Skeletal muscle tissue (tissue), 4 donors: ENCODE results near the gene SNX9. TPM values are rescaled to one million over a fixed set of nuclear protein-coding genes. Genes with fewer than 3 reads are reported as not detected.
"Not testable (repeated sequence)": the region's sequence is repeated elsewhere in the genome, so short reads cannot be mapped to it uniquely, and the experiment has no call there.

ENCODE experiments used
- H3K27ac ChIP-seq: one replicate; pipeline ENCODE4 v1.7.0; 2013; ENCODE audit warnings: mild to moderate bottlenecking, low read depth, low read length, inconsistent platforms
- H3K27me3 ChIP-seq, 3 donors: one replicate each; pipeline ENCODE4 v1.7.0; 2013; ENCODE audit warnings: low read length in 3 of 3; ENCODE audit not compliant: control insufficient read depth in 3 of 3, insufficient read depth in 3 of 3
- H3K36me3 ChIP-seq, 3 donors: one replicate each; pipeline ENCODE4 v1.7.0; 2013; ENCODE audit warnings: low read length in 3 of 3; ENCODE audit not compliant: control insufficient read depth in 3 of 3, insufficient read depth in 3 of 3
- H3K4me1 ChIP-seq, 3 donors: one replicate each; pipeline ENCODE4 v1.7.0; 2013; ENCODE audit warnings: low read length in 3 of 3, mild to moderate bottlenecking in 3 of 3; ENCODE audit not compliant: control insufficient read depth in 3 of 3, insufficient read depth in 3 of 3
- H3K4me3 ChIP-seq, 3 donors: one replicate each; pipeline ENCODE4 v1.7.0; 2013; ENCODE audit warnings: low read length in 3 of 3
- H3K9ac ChIP-seq, 3 donors: one replicate each; pipeline ENCODE4 v1.7.0; 2013; ENCODE audit warnings: low read length in 3 of 3, mild to moderate bottlenecking in 3 of 3, moderate library complexity in 2 of 3, low read depth in 1 of 3
- H3K9me3 ChIP-seq, 3 donors: one replicate each; pipeline ENCODE4 v1.7.0; 2013; ENCODE audit warnings: low read length in 3 of 3; ENCODE audit not compliant: control insufficient read depth in 3 of 3
- total RNA-seq: library from RNA; depleted of rRNA; stranded (reverse); fragments of >200 nt; gene quantifications from one replicate; pipeline ENCODE4 v1.2.3, GENCODE V29; 2014
- donor health status: Osteomylitis.

SNX9 gene
- total RNA-seq, 1 donor from 2014 or later, result 19.3 TPM

GRCh38 chr6:157841211-157841840 is 18.3 kb downstream of the SNX9 start:
- peaks cover 10 to 25% (median 22%) of the 10 kb centered on the region in 3 donors for H3K4me1 ChIP-seq

GRCh38 chr6:157842212-157842611 is 19.2 kb downstream of the SNX9 start:
- no peak overlapping the region for H3K27ac ChIP-seq
- H3K9ac ChIP-seq, result no peak overlapping the region
- H3K9me3 ChIP-seq, result no peaks in the 10 kb centered on the region
- H3K36me3 ChIP-seq, result no peaks in the 10 kb centered on the region
- H3K27me3 ChIP-seq, result no peaks in the 10 kb centered on the region
- H3K4me3 ChIP-seq, result no peak overlapping the region
- H3K4me1 ChIP-seq, result peaks cover 8 to 28% (median 22%) of the 10 kb centered on the region in 3 donors

More at GRCh38 chr6:157841211-157841840, 18.3 kb downstream of the SNX9 start:
- H3K36me3 ChIP-seq, result no peaks in the 10 kb centered on the region
- peak overlapping the region in 1 of 3 donors; percentile 28 for H3K9ac ChIP-seq
- H3K9me3 ChIP-seq, result no peaks in the 10 kb centered on the region
- no peak overlapping the region for H3K27ac ChIP-seq
- no peak overlapping the region for H3K4me3 ChIP-seq
- H3K27me3 ChIP-seq, result no peaks in the 10 kb centered on the region

- not testable (repeated sequence) for H3K9me3 ChIP-seq, H3K27ac ChIP-seq, H3K9ac ChIP-seq, H3K36me3 ChIP-seq, H3K4me3 ChIP-seq, H3K27me3 ChIP-seq
- peaks cover 23 to 33% (median 24%) of the 10 kb centered on the region in 3 donors for H3K4me1 ChIP-seq
These were observed 21.1 kb downstream of the SNX9 start for GRCh38 chr6:157844196-157844595.

- no peaks in the 10 kb centered on the region for H3K27me3 ChIP-seq
- no peaks in the 10 kb centered on the region for H3K36me3 ChIP-seq
- no peak overlapping the region for H3K9ac ChIP-seq
- no peaks in the 10 kb centered on the region for H3K9me3 ChIP-seq
- H3K4me1 ChIP-seq, result peaks cover 22 to 47% (median 31%) of the 10 kb centered on the region in 3 donors
- no peak overlapping the region for H3K4me3 ChIP-seq
- no peak overlapping the region for H3K27ac ChIP-seq
These were observed 22.6 kb downstream of the SNX9 start for GRCh38 chr6:157845493-157846259.

- no peaks in the 10 kb centered on the region for H3K9me3 ChIP-seq
- H3K27me3 ChIP-seq, result no peaks in the 10 kb centered on the region
- H3K4me1 ChIP-seq, result peaks cover 12 to 39% (median 27%) of the 10 kb centered on the region in 3 donors
- no peak overlapping the region for H3K9ac ChIP-seq
- no peak overlapping the region for H3K27ac ChIP-seq
- no peaks in the 10 kb centered on the region for H3K36me3 ChIP-seq
- H3K4me3 ChIP-seq, result no peak overlapping the region
These were observed 24.8 kb downstream of the SNX9 start for GRCh38 chr6:157847846-157848245.

GRCh38 chr6:157848693-157849092 is 25.6 kb downstream of the SNX9 start:
- H3K4me1 ChIP-seq, result peaks cover 12 to 37% (median 27%) of the 10 kb centered on the region in 3 donors
- no peaks in the 10 kb centered on the region for H3K27me3 ChIP-seq
- no peaks in the 10 kb centered on the region for H3K9me3 ChIP-seq
- no peak overlapping the region for H3K4me3 ChIP-seq
- no peak overlapping the region for H3K27ac ChIP-seq
- H3K36me3 ChIP-seq, result no peaks in the 10 kb centered on the region
- no peak overlapping the region for H3K9ac ChIP-seq

- H3K27ac ChIP-seq, result no peak overlapping the region
- H3K9me3 ChIP-seq, result no peaks in the 10 kb centered on the region
- peaks cover 12 to 37% (median 27%) of the 10 kb centered on the region in 3 donors for H3K4me1 ChIP-seq
- H3K27me3 ChIP-seq, result no peaks in the 10 kb centered on the region
- no peak overlapping the region for H3K9ac ChIP-seq
- H3K4me3 ChIP-seq, result no peak overlapping the region
- H3K36me3 ChIP-seq, result no peaks in the 10 kb centered on the region
These were observed 26.4 kb downstream of the SNX9 start for GRCh38 chr6:157849288-157850017.

- Histone ChIP-seq H3K9me3 (no peaks in the 10 kb centered on the region), H3K4me3 (no peak overlapping the region), H3K36me3 (no peaks in the 10 kb centered on the region), H3K9ac (no peak overlapping the region), H3K27ac (no peak overlapping the region), H3K4me1 (peaks cover 12 to 37% (median 27%) of the 10 kb centered on the region in 3 donors), H3K27me3 (no peaks in the 10 kb centered on the region)
These were observed 27.0 kb downstream of the SNX9 start for GRCh38 chr6:157850030-157850429.

GRCh38 chr6:157853018-157853805 is 30.2 kb downstream of the SNX9 start:
- no peaks in the 10 kb centered on the region for H3K9me3 ChIP-seq
- no peak overlapping the region for H3K9ac ChIP-seq
- no peak overlapping the region for H3K4me3 ChIP-seq
- no peaks in the 10 kb centered on the region for H3K36me3 ChIP-seq
- no peaks in the 10 kb centered on the region for H3K27me3 ChIP-seq
- peaks cover 3 to 22% (median 16%) of the 10 kb centered on the region in 3 donors for H3K4me1 ChIP-seq
- H3K27ac ChIP-seq, result no peak overlapping the region
